ENCODE results near the gene RASA3.

DNA sequence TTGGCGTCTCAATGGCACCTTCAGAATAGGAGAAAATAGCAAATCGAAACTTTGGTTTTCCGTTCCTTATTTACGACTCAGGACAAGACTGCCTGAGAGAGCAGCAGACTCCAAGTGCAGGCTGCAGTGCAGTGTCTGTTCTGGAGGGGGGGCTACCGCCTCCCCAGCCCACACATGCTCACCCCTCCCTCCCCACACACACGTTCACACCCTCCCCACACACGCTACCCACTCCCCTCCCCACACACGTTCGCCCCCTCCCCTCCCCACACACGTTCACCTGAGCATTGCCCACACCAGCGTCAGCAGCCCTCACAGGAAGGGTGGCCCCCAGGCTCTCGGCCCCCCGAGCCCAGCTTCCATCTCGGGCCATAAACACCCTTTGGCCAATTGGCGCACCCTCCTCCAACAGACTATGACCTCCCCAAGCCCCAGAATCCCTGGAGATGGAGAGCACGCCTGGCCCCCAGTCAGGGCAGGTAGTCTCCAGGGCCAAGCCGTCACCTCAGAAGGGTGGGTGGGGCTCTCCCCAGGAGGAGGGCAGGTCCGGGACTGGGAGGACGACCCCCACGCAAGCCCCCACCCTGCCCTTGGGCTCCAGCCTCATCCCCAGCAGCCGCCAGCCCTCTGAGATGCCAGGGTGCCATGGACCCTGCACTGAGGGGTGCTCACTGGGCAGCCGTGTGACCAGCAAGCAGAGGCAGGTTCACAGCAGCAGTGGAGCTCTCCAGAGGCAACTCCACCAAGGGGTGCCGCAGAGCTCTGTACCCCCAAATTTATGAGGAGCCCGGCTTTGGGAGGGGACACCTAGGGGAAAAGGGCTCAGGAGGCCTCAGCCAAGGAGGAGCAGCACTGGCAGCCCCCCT, 27.5 kb downstream of the RASA3 start:
- TF ChIP-seq, protein P1, sequence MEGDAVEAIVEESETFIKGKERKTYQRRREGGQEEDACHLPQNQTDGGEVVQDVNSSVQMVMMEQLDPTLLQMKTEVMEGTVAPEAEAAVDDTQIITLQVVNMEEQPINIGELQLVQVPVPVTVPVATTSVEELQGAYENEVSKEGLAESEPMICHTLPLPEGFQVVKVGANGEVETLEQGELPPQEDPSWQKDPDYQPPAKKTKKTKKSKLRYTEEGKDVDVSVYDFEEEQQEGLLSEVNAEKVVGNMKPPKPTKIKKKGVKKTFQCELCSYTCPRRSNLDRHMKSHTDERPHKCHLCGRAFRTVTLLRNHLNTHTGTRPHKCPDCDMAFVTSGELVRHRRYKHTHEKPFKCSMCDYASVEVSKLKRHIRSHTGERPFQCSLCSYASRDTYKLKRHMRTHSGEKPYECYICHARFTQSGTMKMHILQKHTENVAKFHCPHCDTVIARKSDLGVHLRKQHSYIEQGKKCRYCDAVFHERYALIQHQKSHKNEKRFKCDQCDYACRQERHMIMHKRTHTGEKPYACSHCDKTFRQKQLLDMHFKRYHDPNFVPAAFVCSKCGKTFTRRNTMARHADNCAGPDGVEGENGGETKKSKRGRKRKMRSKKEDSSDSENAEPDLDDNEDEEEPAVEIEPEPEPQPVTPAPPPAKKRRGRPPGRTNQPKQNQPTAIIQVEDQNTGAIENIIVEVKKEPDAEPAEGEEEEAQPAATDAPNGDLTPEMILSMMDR (IDR thresholded peaks at IDR 0.05; ENCODE audit: extremely low read depth in 1 of 2, insufficient read depth in 1 of 2, low read depth in 1 of 2, low read length in 2 of 2): no peak
- no peak for TF ChIP-seq POLR2A (IDR thresholded peaks at IDR 0.05; ENCODE audit: low read depth, low read length)

Data from endothelial cell of umbilical vein (primary cell).